GM23338 (cell line): ENCODE measurements around the gene ASPHD1.

Experiments
- CREB1 ChIP-seq: fragments of 250-450 bp; sonication (Bioruptor Pico); IDR thresholded peaks from 2 replicates; pipeline ENCODE4 v1.5.0; 2020; ENCODE audit warnings: low read depth, mild to moderate bottlenecking, moderate library complexity
- CTCF ChIP-seq, 2 experiments: fragments of 200-600 bp in 1 of 2; sonication (generic) in 1 of 2; conservative IDR thresholded peaks; 2 replicates each; pipeline versions ENCODE4 v1.5.1 to v1.6.1; 2016 to 2017; ENCODE audit warnings: antibody characterized with exemption in 2 of 2, low read depth in 2 of 2, mild to moderate bottlenecking in 2 of 2, moderate library complexity in 1 of 2
- EZH2 ChIP-seq: fragments of 200-600 bp; sonication (generic); IDR thresholded peaks from one replicate; pipeline ENCODE4 v1.8.0; 2017; ENCODE audit warnings: antibody characterized with exemption, mild to moderate bottlenecking, low read depth; ENCODE audit not compliant: unreplicated experiment
- EZH2phosphoT487 ChIP-seq: fragments of 200-600 bp; sonication (generic); IDR thresholded peaks from one replicate; pipeline ENCODE4 v1.8.1; 2018; ENCODE audit warnings: antibody characterized with exemption; ENCODE audit not compliant: unreplicated experiment
- JUNB ChIP-seq: IDR thresholded peaks from one replicate; pipeline ENCODE4 v1.6.1; 2016; ENCODE audit warnings: antibody characterized with exemption; ENCODE audit not compliant: unreplicated experiment
- POLR2AphosphoS5 ChIP-seq: IDR thresholded peaks from 2 replicates; pipeline ENCODE4 v1.6.1; 2016; ENCODE audit warnings: antibody characterized with exemption, low read depth
- STAT1 ChIP-seq: IDR thresholded peaks from one replicate; pipeline ENCODE4 v1.6.1; 2016; ENCODE audit warnings: antibody characterized with exemption; ENCODE audit not compliant: unreplicated experiment
- ZNF114 ChIP-seq: fragments of 250-450 bp; sonication (Bioruptor Pico); IDR thresholded peaks from 2 replicates; pipeline ENCODE4 v1.5.0; 2020; ENCODE audit warnings: mild to moderate bottlenecking, moderate library complexity
- TF ChIP-seq, protein P1 (sequence below): IDR thresholded peaks from one replicate; pipeline ENCODE4 v1.6.1; 2018; ENCODE audit warnings: antibody characterized with exemption; ENCODE audit not compliant: unreplicated experiment

DNA sequence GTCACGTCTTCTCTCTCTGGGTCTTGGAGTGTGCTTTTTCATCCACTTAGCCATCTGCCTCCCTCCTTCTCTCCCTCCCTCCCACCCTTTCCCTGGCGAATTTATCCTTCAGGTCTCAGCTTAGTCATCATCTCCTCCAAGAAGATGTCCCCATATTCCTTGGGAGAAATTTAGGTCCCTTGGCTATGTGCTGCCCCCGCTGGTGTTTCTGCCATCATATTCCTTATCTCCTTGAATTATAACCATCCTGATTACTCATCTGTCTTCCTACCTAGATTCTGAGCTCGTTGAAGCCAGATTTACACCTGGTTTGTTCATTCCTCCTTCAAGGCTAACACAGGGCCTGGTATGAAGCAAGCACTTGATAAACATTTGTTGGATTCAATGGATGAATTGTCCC, 5.9 kb upstream of the ASPHD1 start:
- TF ChIP-seq CTCF (conservative IDR thresholded peaks at IDR 0.05; ENCODE audit: low read depth in 2 of 2) (no peak), EZH2 (no peak), JUNB (no peak), POLR2AphosphoS5 (no peak), STAT1 (no peak), EZH2phosphoT487 (no peak), CREB1 (CRISPR knock-in tag) (no peak), ZNF114 (CRISPR knock-in tag) (no peak)
- TF ChIP-seq, protein P1, sequence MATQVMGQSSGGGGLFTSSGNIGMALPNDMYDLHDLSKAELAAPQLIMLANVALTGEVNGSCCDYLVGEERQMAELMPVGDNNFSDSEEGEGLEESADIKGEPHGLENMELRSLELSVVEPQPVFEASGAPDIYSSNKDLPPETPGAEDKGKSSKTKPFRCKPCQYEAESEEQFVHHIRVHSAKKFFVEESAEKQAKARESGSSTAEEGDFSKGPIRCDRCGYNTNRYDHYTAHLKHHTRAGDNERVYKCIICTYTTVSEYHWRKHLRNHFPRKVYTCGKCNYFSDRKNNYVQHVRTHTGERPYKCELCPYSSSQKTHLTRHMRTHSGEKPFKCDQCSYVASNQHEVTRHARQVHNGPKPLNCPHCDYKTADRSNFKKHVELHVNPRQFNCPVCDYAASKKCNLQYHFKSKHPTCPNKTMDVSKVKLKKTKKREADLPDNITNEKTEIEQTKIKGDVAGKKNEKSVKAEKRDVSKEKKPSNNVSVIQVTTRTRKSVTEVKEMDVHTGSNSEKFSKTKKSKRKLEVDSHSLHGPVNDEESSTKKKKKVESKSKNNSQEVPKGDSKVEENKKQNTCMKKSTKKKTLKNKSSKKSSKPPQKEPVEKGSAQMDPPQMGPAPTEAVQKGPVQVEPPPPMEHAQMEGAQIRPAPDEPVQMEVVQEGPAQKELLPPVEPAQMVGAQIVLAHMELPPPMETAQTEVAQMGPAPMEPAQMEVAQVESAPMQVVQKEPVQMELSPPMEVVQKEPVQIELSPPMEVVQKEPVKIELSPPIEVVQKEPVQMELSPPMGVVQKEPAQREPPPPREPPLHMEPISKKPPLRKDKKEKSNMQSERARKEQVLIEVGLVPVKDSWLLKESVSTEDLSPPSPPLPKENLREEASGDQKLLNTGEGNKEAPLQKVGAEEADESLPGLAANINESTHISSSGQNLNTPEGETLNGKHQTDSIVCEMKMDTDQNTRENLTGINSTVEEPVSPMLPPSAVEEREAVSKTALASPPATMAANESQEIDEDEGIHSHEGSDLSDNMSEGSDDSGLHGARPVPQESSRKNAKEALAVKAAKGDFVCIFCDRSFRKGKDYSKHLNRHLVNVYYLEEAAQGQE, result no peak
